SU-DHL-6 (cell line): ENCODE data around the gene RASL10A.

ENCODE experiments used
- EZH2phosphoT487 ChIP-seq: fragments of 200-600 bp; sonication (generic), shearing (Covaris generic); conservative IDR thresholded peaks from 2 replicates; pipeline ENCODE4 v1.6.1; 2018; ENCODE audit warnings: mild to moderate bottlenecking, antibody characterized with exemption, low read length, moderate library complexity, mixed read lengths
- TF ChIP-seq, protein P1 (sequence below): fragments of 200-600 bp; sonication (generic); IDR thresholded peaks from one replicate; pipeline ENCODE4 v1.5.1; 2017; ENCODE audit warnings: antibody characterized with exemption, mild to moderate bottlenecking, low read length, moderate library complexity; ENCODE audit not compliant: insufficient read depth, poor library complexity, severe bottlenecking

DNA sequence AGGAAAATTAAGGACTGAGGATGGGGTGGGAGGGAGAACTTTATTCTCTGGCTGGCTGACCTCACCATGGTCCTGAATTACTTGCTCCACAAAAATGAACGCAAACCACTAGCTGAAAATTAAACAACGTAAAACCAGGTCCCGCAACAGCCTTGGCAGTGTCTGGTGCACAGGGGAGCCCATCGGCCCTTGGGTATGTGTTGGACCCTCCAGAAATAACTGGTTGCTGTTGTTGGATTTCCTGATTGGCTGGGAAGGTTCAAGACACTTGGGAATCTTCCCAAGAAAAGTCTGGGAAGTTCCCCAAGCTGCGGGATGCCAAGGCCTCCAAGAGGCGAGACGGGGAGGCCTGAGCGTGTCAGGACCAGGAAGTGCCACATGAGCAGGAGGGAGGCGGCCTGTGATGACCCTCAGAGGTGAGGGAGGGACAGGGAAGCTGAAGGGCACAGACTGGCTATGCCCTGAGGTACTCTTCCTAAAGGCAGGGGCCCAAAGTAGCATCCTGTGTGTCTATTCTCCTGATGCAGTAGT, 10.4 kb upstream of the RASL10A start:
- TF ChIP-seq, protein P1, sequence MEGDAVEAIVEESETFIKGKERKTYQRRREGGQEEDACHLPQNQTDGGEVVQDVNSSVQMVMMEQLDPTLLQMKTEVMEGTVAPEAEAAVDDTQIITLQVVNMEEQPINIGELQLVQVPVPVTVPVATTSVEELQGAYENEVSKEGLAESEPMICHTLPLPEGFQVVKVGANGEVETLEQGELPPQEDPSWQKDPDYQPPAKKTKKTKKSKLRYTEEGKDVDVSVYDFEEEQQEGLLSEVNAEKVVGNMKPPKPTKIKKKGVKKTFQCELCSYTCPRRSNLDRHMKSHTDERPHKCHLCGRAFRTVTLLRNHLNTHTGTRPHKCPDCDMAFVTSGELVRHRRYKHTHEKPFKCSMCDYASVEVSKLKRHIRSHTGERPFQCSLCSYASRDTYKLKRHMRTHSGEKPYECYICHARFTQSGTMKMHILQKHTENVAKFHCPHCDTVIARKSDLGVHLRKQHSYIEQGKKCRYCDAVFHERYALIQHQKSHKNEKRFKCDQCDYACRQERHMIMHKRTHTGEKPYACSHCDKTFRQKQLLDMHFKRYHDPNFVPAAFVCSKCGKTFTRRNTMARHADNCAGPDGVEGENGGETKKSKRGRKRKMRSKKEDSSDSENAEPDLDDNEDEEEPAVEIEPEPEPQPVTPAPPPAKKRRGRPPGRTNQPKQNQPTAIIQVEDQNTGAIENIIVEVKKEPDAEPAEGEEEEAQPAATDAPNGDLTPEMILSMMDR: no peak
- TF ChIP-seq EZH2phosphoT487: no peak
